ENCODE data around the gene FUT2.
A peak's percentile ranks its signal among the peaks of the same experiment; 100 is the strongest.
"Not testable (repeated sequence)": the region's sequence is repeated elsewhere in the genome, so short reads cannot be mapped to it uniquely, and the experiment has no call there.

Gene FUT2

GRCh38 chr19:48686637-48687036 lies 9.1 kb upstream of the FUT2 start:
- H3K9me3 ChIP-seq (ENCODE audit: control insufficient read depth, insufficient read depth, low read depth, low read length); POLR2A ChIA-PET; H3K4me1 ChIP-seq (ENCODE audit: control insufficient read depth, insufficient read depth, low read length); H3K36me3 ChIP-seq (ENCODE audit: control insufficient read depth in 2 of 2, insufficient read depth in 1 of 2, low read length in 2 of 2); H3K27ac ChIP-seq (ENCODE audit: extremely low read depth, low read depth, low read length); H3K4me3 ChIP-seq (ENCODE audit: low read depth, low read length): not testable (repeated sequence)
- CTCF ChIA-PET: interaction anchor here (0.6 to 2.5 kb wide), 3 partner anchors 12 to 197 kb away, joined by 3 to 10 read pairs (median 4); no protein-coding TSS in a partner anchor
- peak; percentile 69 for TF ChIP-seq ZNF121 (tag by site-specific recombination; IDR thresholded peaks at IDR 0.05)

- ChIA-PET POLR2A (interaction anchor here (0.6 kb wide), 1 partner anchor 10 kb away, joined by 3 read pairs; no protein-coding TSS in a partner anchor), CTCF (interaction anchor here (0.7 to 2.5 kb wide), 3 partner anchors 10 to 13 kb away, joined by 3 to 10 read pairs (median 3); no protein-coding TSS in a partner anchor)
- Histone ChIP-seq H3K4me1 (ENCODE audit: control insufficient read depth, insufficient read depth, low read length) (no peaks in the 10 kb centered on the region; the same call in 1 of the 2 replicates), H3K27ac (ENCODE audit: extremely low read depth, low read depth, low read length) (no peak overlapping the region), H3K9me3 (ENCODE audit: control insufficient read depth, insufficient read depth, low read depth, low read length) (no peaks in the 10 kb centered on the region), H3K4me3 (ENCODE audit: low read depth, low read length) (no peak overlapping the region), H3K36me3 (ENCODE audit: control insufficient read depth in 2 of 2, insufficient read depth in 1 of 2, low read length in 2 of 2) (no peaks in the 10 kb centered on the region)
- TF ChIP-seq ZNF175 (tag by site-specific recombination; IDR thresholded peaks at IDR 0.05) (no peak), WT1 (tag by site-specific recombination; IDR thresholded peaks at IDR 0.05) (no peak), ZNF521 (tag by site-specific recombination; IDR thresholded peaks at IDR 0.05) (no peak), YY2 (tag by site-specific recombination; IDR thresholded peaks at IDR 0.05) (no peak), ZNF138 (tag by site-specific recombination; IDR thresholded peaks at IDR 0.05; ENCODE audit: borderline replicate concordance) (no peak), HOXD13 (CRISPR knock-in tag; IDR thresholded peaks at IDR 0.05; ENCODE audit: borderline replicate concordance) (no peak), ZNF121 (tag by site-specific recombination; IDR thresholded peaks at IDR 0.05) (no peak), KLF1 (tag by site-specific recombination; IDR thresholded peaks at IDR 0.05) (no peak), ZNF768 (tag by site-specific recombination; IDR thresholded peaks at IDR 0.05) (no peak), ZNF548 (tag by site-specific recombination; IDR thresholded peaks at IDR 0.05) (no peak)
Observed at GRCh38 chr19:48687776-48688175, 8.0 kb upstream of the FUT2 start.

- no peaks in the 10 kb centered on the region for H3K9me3 ChIP-seq (ENCODE audit: control insufficient read depth, insufficient read depth, low read depth, low read length)
- no peaks in the 10 kb centered on the region; a peak in 1 of 3 replicates for H3K36me3 ChIP-seq (ENCODE audit: control insufficient read depth in 2 of 2, insufficient read depth in 1 of 2, low read length in 2 of 2)
- ChIA-PET POLR2A (no interaction called here), CTCF (interaction anchor here (0.6 to 1.5 kb wide), 5 partner anchors 13 to 127 kb away, joined by 3 to 7 read pairs (median 3); no protein-coding TSS in a partner anchor)
- H3K4me3 ChIP-seq (ENCODE audit: low read depth, low read length): no peak overlapping the region
- no peaks in the 10 kb centered on the region; the same call in 1 of the 2 replicates for H3K4me1 ChIP-seq (ENCODE audit: control insufficient read depth, insufficient read depth, low read length)
- H3K27ac ChIP-seq (ENCODE audit: extremely low read depth, low read depth, low read length): no peak overlapping the region
- TF ChIP-seq ZNF404 (tag by site-specific recombination; IDR thresholded peaks at IDR 0.05): no peak
- no peak for TF ChIP-seq ZNF624 (tag by site-specific recombination; IDR thresholded peaks at IDR 0.05)
- TF ChIP-seq ZBTB48 (tag by site-specific recombination; IDR thresholded peaks at IDR 0.05): no peak
- no peak for TF ChIP-seq BCL11A (tag by site-specific recombination; IDR thresholded peaks at IDR 0.05; ENCODE audit: low read depth)
- no peak for TF ChIP-seq KLF17 (tag by site-specific recombination; IDR thresholded peaks at IDR 0.05)
- no peak for TF ChIP-seq AEBP2 (tag by site-specific recombination; IDR thresholded peaks at IDR 0.05; ENCODE audit: borderline replicate concordance)
- TF ChIP-seq ZNF830 (tag by site-specific recombination; IDR thresholded peaks at IDR 0.05; ENCODE audit: low read depth): no peak
- TF ChIP-seq ZNF202 (tag by site-specific recombination; IDR thresholded peaks at IDR 0.05; ENCODE audit: borderline replicate concordance): no peak
- no peak for TF ChIP-seq ZNF610 (tag by site-specific recombination; IDR thresholded peaks at IDR 0.05; ENCODE audit: borderline replicate concordance)
- no peak for TF ChIP-seq ZBTB21 (tag by site-specific recombination; IDR thresholded peaks at IDR 0.05)
- no peak for TF ChIP-seq ZNF266 (tag by site-specific recombination; IDR thresholded peaks at IDR 0.05; ENCODE audit: low read depth)
- TF ChIP-seq SP7 (tag by site-specific recombination; IDR thresholded peaks at IDR 0.05): no peak
- TF ChIP-seq ZSCAN5A (tag by site-specific recombination; IDR thresholded peaks at IDR 0.05): no peak
- no peak for TF ChIP-seq TCF7L2 (IDR thresholded peaks at IDR 0.05; ENCODE audit: borderline replicate concordance, low read depth, low read length)
- TF ChIP-seq ZNF580 (tag by site-specific recombination; IDR thresholded peaks at IDR 0.05): no peak
- TF ChIP-seq ZNF26 (tag by site-specific recombination; IDR thresholded peaks at IDR 0.05): no peak
Observed at GRCh38 chr19:48689449-48689848, 6.3 kb upstream of the FUT2 start.

All from HEK293 (cell line).